Endothelial cell (in vitro differentiated cells): ENCODE data around the gene CAMK1. TPM values are rescaled to one million over a fixed set of nuclear protein-coding genes. Genes with fewer than 3 reads are reported as not detected.

Experiments
- DNase-seq: peaks from one replicate; pipeline ENCODE4 v3.0.0; 2021; ENCODE audit warnings: low spot score
- H3K27ac Mint-ChIP-seq: one replicate; pipeline ENCODE4 v1.8.0; 2021; ENCODE audit warnings: mixed read lengths, inconsistent platforms; ENCODE audit not compliant: unreplicated experiment
- H3K27me3 Mint-ChIP-seq: one replicate; pipeline ENCODE4 v1.8.0; 2021; ENCODE audit warnings: mild to moderate bottlenecking, moderate library complexity, mixed read lengths, inconsistent platforms; ENCODE audit not compliant: unreplicated experiment
- H3K36me3 Mint-ChIP-seq: one replicate; pipeline ENCODE4 v1.8.0; 2021; ENCODE audit warnings: mild to moderate bottlenecking, low read depth, mixed read lengths, inconsistent platforms; ENCODE audit not compliant: unreplicated experiment
- H3K4me1 Mint-ChIP-seq: one replicate; pipeline ENCODE4 v1.8.0; 2021; ENCODE audit warnings: mild to moderate bottlenecking, mixed read lengths, inconsistent platforms; ENCODE audit not compliant: unreplicated experiment
- H3K4me3 Mint-ChIP-seq: one replicate; pipeline ENCODE4 v1.8.0; 2021; ENCODE audit warnings: mild to moderate bottlenecking, mixed read lengths, inconsistent platforms; ENCODE audit not compliant: unreplicated experiment
- H3K9me3 Mint-ChIP-seq: one replicate; pipeline ENCODE4 v1.8.0; 2021; ENCODE audit warnings: mixed read lengths, inconsistent platforms; ENCODE audit not compliant: unreplicated experiment
- total RNA-seq: library from RNA; stranded (reverse); fragmentation: NEBNext Ultra II Directional; extraction: Animal tissue kit (Norgen Biotek cat#: 25700); gene quantifications from one replicate; pipeline ENCODE4 v1.2.1, GENCODE V29; 2021; ENCODE audit not compliant: unreplicated experiment
- TF ChIP-seq, protein P1 (sequence below): fragments of 200-600 bp; sonication (generic); IDR thresholded peaks from one replicate; pipeline ENCODE4 v1.5.0; 2021; ENCODE audit warnings: antibody characterized with exemption; ENCODE audit not compliant: unreplicated experiment

CAMK1 gene
- total RNA-seq, 1 donor from 2014 or later, result 6.0 TPM

DNA sequence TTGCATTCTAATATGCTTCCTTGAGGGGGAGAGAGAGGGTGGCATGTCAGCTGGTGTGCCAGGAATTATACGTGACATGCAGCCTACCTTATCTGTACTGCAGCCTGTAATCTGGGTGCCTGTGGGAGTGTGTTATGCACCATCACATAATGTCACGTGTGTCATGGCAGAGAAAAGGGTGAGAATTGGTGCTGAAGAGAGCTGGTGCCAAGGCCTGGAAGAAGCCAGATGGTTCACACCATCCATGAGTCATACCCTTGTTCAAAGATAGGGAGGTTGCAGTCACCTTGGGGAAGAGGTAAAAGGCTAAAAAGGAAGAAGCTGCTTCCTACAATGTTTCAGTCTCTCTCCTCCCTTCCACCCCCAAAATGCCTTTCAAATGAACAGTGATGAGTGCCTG lies 32.9 kb downstream of the CAMK1 start:
- Mint-ChIP-seq H3K4me3 (no peak overlapping the region), H3K27me3 (peaks cover 11% of the 10 kb centered on the region), H3K9me3 (no peaks in the 10 kb centered on the region), H3K36me3 (peaks cover 55% of the 10 kb centered on the region), H3K27ac (no peak overlapping the region), H3K4me1 (peaks cover 30% of the 10 kb centered on the region)
- TF ChIP-seq, protein P1, sequence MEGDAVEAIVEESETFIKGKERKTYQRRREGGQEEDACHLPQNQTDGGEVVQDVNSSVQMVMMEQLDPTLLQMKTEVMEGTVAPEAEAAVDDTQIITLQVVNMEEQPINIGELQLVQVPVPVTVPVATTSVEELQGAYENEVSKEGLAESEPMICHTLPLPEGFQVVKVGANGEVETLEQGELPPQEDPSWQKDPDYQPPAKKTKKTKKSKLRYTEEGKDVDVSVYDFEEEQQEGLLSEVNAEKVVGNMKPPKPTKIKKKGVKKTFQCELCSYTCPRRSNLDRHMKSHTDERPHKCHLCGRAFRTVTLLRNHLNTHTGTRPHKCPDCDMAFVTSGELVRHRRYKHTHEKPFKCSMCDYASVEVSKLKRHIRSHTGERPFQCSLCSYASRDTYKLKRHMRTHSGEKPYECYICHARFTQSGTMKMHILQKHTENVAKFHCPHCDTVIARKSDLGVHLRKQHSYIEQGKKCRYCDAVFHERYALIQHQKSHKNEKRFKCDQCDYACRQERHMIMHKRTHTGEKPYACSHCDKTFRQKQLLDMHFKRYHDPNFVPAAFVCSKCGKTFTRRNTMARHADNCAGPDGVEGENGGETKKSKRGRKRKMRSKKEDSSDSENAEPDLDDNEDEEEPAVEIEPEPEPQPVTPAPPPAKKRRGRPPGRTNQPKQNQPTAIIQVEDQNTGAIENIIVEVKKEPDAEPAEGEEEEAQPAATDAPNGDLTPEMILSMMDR, result no peak
- no peak for DNase-seq

GRCh38 chr3:9732740-9733115 lies 37.0 kb downstream of the CAMK1 start:
- DNase-seq, result no peak

DNA sequence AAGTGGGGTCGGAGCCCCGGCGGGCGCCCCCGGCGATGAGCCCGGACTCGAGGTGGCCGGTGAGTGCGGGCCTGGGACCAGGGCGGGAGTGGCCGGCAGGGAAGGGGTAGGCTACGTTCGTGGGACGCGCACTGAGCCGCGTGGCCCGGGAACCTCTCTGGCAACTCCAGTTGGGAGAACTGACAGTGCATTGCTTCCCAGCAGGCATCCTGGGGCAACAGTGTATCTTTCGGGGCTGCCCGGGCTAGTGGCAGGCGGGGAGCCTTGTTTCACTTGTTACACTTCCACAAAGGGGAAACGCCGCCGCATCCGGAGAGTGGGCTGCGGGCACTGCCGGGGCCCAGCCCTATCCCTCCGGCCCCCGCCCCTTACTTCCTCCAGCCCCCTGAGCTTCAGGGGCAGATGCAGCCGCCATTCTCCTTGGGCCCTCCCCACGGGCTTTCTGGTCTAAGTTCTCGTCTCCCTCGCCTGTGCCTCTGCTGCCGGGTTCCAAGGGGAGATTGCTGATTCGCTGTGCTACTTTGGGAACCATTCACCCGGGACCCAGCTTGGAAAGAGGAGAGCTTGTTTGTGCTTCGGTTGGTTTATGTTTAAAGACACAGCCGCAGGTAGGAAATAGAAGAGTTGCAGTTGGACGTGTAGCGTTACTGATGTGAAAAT lies 37.5 kb downstream of the CAMK1 start:
- H3K36me3 Mint-ChIP-seq, result peaks cover 33% of the 10 kb centered on the region
- peak; percentile 57 for DNase-seq
- peak overlapping the region; percentile 98 for H3K4me3 Mint-ChIP-seq
- no peaks in the 10 kb centered on the region for H3K9me3 Mint-ChIP-seq
- H3K27me3 Mint-ChIP-seq, result peaks cover 21% of the 10 kb centered on the region
- H3K27ac Mint-ChIP-seq, result peak overlapping the region; percentile 80
- TF ChIP-seq, protein P1, result no peak
- H3K4me1 Mint-ChIP-seq, result peaks cover 47% of the 10 kb centered on the region

More at GRCh38 chr3:9732740-9733115, 37.0 kb downstream of the CAMK1 start:
- H3K4me3 Mint-ChIP-seq, result peak overlapping the region; percentile 98
- H3K9me3 Mint-ChIP-seq, result no peaks in the 10 kb centered on the region
- peaks cover 42% of the 10 kb centered on the region for H3K4me1 Mint-ChIP-seq
- TF ChIP-seq, protein P1, result no peak
- peak overlapping the region; percentile 80 for H3K27ac Mint-ChIP-seq
- peaks cover 33% of the 10 kb centered on the region for H3K36me3 Mint-ChIP-seq
- H3K27me3 Mint-ChIP-seq, result peaks cover 19% of the 10 kb centered on the region

DNA sequence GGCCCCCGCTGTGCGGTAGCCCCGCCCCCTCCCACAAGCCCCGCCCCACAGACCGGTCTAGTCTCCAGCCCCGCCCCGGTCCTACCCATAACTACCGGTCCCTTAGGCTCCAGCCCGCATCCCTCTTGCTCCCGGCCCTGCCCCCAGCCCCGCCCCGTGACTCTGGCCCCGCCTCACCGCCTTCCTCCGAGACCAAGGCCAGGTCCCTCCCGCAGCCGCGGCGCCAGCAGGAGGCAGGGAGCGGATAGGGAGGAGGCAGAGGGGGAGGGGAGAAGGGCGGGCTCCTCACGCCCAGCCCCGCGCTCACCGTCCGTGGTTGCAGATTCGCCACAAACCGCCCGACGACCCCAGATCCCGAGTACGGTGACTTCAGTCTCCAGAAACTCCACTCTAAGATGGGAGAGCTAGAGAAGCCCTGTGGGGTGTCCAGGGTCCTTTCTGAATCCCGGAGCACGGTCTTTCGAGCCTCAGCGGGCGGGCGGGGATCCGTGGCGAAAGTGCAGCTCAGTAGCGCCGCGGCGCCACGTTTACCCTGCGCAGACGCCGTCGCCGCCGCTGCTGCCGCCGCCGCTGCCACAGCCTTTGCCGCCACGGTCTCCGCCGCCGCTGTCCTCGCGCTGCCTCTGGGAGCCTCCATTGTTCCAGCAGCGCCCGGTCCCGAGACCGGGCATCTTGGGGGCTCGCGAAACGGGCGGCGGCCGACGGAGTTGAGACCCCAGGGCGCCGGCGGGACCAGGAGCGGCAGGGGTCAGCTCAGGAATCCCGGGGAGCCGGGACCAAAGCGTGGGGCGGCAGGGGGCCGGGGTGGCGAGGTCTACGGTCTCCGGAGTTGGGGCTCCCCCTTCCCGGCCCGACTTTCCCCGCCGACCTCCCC lies 38.3 kb downstream of the CAMK1 start, which contains the start of gene BRPF1:
Gene BRPF1, plus strand, starts transcription at position 530 of the 874 bp plus-strand sequence. CDS start 2,406 bp downstream, outside the sequence.
- peaks cover 51% of the 10 kb centered on the region for H3K4me1 Mint-ChIP-seq
- peaks cover 29% of the 10 kb centered on the region for H3K36me3 Mint-ChIP-seq
- peak within 1 kb of the TSS; percentile 98 for H3K4me3 Mint-ChIP-seq
- TF ChIP-seq, protein P1, result no peak
- DNase-seq, result peak; percentile 99
- peak within 1 kb of the TSS; percentile 96 for H3K27ac Mint-ChIP-seq
- H3K9me3 Mint-ChIP-seq, result no peaks in the 10 kb centered on the region
- H3K27me3 Mint-ChIP-seq, result peaks cover 21% of the 10 kb centered on the region
